ENCODE data around the gene ANKH. TPM values are rescaled to one million over a fixed set of nuclear protein-coding genes. Genes with fewer than 3 reads are reported as not detected.

The ANKH gene
- total and polyA plus RNA-seq, 2 of the 13 experiments (the other 11 are each of a cell fraction or from before 2014, with no cell fraction given): 25.0 to 36.0 TPM

- TF ChIP-seq SP2 (CRISPR knock-in tag; IDR thresholded peaks at IDR 0.05) (no peak), GPBP1L1 (CRISPR knock-in tag; IDR thresholded peaks at IDR 0.05) (no peak), ELK4 (CRISPR knock-in tag; IDR thresholded peaks at IDR 0.05; ENCODE audit: borderline replicate concordance) (no peak), ISX (CRISPR knock-in tag; conservative IDR thresholded peaks at IDR 0.05) (no peak), MXD1 (CRISPR knock-in tag; IDR thresholded peaks at IDR 0.05) (no peak), FOXK2 (IDR thresholded peaks at IDR 0.05) (no peak), EP300 (IDR thresholded peaks at IDR 0.05; ENCODE audit: low read depth in 2 of 2, low read length in 2 of 2) (peak in 1 of 2 experiments; percentile 70; a peak in 2 of 4 replicates), EP300 (CRISPR knock-in tag; IDR thresholded peaks at IDR 0.05; ENCODE audit: borderline replicate concordance) (no peak), ZNF256 (CRISPR knock-in tag; conservative IDR thresholded peaks at IDR 0.05) (no peak), WIZ (CRISPR knock-in tag; IDR thresholded peaks at IDR 0.05) (no peak), NR2F2 (IDR thresholded peaks at IDR 0.05; ENCODE audit: borderline replicate concordance, low read depth) (peak; percentile 93), HNRNPK (IDR thresholded peaks at IDR 0.05; ENCODE audit: low read depth, low read length, poor library complexity, severe bottlenecking) (no peak), AKAP8 (CRISPR knock-in tag; IDR thresholded peaks at IDR 0.05) (no peak), TRIM22 (IDR thresholded peaks at IDR 0.05) (no peak), ZBTB33 (CRISPR knock-in tag; IDR thresholded peaks at IDR 0.05) (no peak), ATF7 (IDR thresholded peaks at IDR 0.05) (peak; percentile 88), ATF7 (CRISPR knock-in tag; IDR thresholded peaks at IDR 0.05) (peak; percentile 79; the same call in 1 of the 2 replicates), ZNF776 (CRISPR knock-in tag; IDR thresholded peaks at IDR 0.05) (no peak), ZNF382 (CRISPR knock-in tag; IDR thresholded peaks at IDR 0.05; ENCODE audit: borderline replicate concordance) (no peak), ZNF101 (CRISPR knock-in tag; IDR thresholded peaks at IDR 0.05; ENCODE audit: borderline replicate concordance, low read depth) (no peak), YEATS2 (CRISPR knock-in tag; IDR thresholded peaks at IDR 0.05; ENCODE audit: borderline replicate concordance) (no peak), KAT2B (IDR thresholded peaks at IDR 0.05; ENCODE audit: borderline replicate concordance, low read depth, low read length) (no peak)
These were observed 111.0 kb downstream of the ANKH start (continued) for GRCh38 chr5:14760548-14761002.
